H9 (cell line): Measurements from ENCODE around the gene ECE1. TPM values are rescaled to one million over a fixed set of nuclear protein-coding genes. Genes with fewer than 3 reads are reported as not detected.

Source experiments
- DNase-seq: peaks from one replicate; pipeline ENCODE4 v3.0.0-alpha.2; 2017
- H2AFZ ChIP-seq: one replicate; pipeline ENCODE4 v1.6.1; 2013; ENCODE audit warnings: mild to moderate bottlenecking, low read length, control low read depth, moderate library complexity
- H2AK5ac ChIP-seq: 2 replicates; pipeline ENCODE4 v1.6.1; 2013; ENCODE audit warnings: low read length, control low read depth, mixed read lengths; ENCODE audit not compliant: insufficient read length
- H2BK120ac ChIP-seq: one replicate; pipeline ENCODE4 v1.6.1; 2013; ENCODE audit warnings: low read depth, mild to moderate bottlenecking, low read length, control low read depth, inconsistent platforms; ENCODE audit not compliant: poor library complexity, severe bottlenecking
- H2BK12ac ChIP-seq: 2 replicates; pipeline ENCODE4 v1.6.1; 2013; ENCODE audit warnings: low read length, control low read depth, mixed read lengths, low read depth; ENCODE audit not compliant: insufficient read length
- H2BK15ac ChIP-seq: 2 replicates; pipeline ENCODE4 v1.6.1; 2013; ENCODE audit warnings: low read depth, low read length, control low read depth
- H2BK20ac ChIP-seq: one replicate; pipeline ENCODE4 v1.6.1; 2013; ENCODE audit warnings: low read depth, mild to moderate bottlenecking, low read length, control low read depth, inconsistent platforms; ENCODE audit not compliant: poor library complexity, severe bottlenecking
- H2BK5ac ChIP-seq: 2 replicates; pipeline ENCODE4 v1.6.1; 2013; ENCODE audit warnings: low read length, control low read depth, mixed read lengths; ENCODE audit not compliant: insufficient read length
- H3K14ac ChIP-seq: 2 replicates; pipeline ENCODE4 v1.6.1; 2013; ENCODE audit warnings: low read length, control low read depth; ENCODE audit not compliant: insufficient read depth
- H3K18ac ChIP-seq: 2 replicates; pipeline ENCODE4 v1.6.1; 2013; ENCODE audit warnings: low read depth, mild to moderate bottlenecking, mixed read lengths, low read length, control low read depth; ENCODE audit not compliant: insufficient read length
- H3K23ac ChIP-seq: 2 replicates; pipeline ENCODE4 v1.6.1; 2013; ENCODE audit warnings: low read length, control low read depth, mixed read lengths, low read depth; ENCODE audit not compliant: insufficient read length
- H3K23me2 ChIP-seq: 2 replicates; pipeline ENCODE4 v1.6.1; 2013; ENCODE audit warnings: low read depth, mild to moderate bottlenecking, mixed read lengths, low read length, control low read depth; ENCODE audit not compliant: insufficient read length, poor library complexity, severe bottlenecking
- H3K27ac ChIP-seq: 2 replicates; pipeline ENCODE4 v1.5.1; 2013; ENCODE audit warnings: low read length, control low read depth, mixed read lengths, low read depth; ENCODE audit not compliant: insufficient read length
- H3K27me3 ChIP-seq: 2 replicates; pipeline ENCODE4 v1.6.1; 2013; ENCODE audit warnings: low read length, control low read depth, inconsistent platforms; ENCODE audit not compliant: insufficient read depth
- H3K4ac ChIP-seq: 2 replicates; pipeline ENCODE4 v1.6.1; 2013; ENCODE audit warnings: low read depth, mild to moderate bottlenecking, control low read depth, inconsistent platforms, low read length, moderate library complexity
- H3K4me1 ChIP-seq: 2 replicates; pipeline ENCODE4 v1.6.1; 2013; ENCODE audit warnings: low read length, control low read depth, inconsistent platforms; ENCODE audit not compliant: insufficient read depth
- H3K4me2 ChIP-seq: 2 replicates; pipeline ENCODE4 v1.6.1; 2013; ENCODE audit warnings: low read length, control low read depth, mixed read lengths; ENCODE audit not compliant: insufficient read length, insufficient read depth
- H3K56ac ChIP-seq: 2 replicates; pipeline ENCODE4 v1.6.1; 2013; ENCODE audit warnings: low read depth, mild to moderate bottlenecking, mixed read lengths, low read length, control low read depth; ENCODE audit not compliant: insufficient read length
- H3K79me1 ChIP-seq: 2 replicates; pipeline ENCODE4 v1.6.1; 2013; ENCODE audit warnings: low read depth, mild to moderate bottlenecking, moderate library complexity, low read length, control low read depth, inconsistent platforms; ENCODE audit not compliant: insufficient read depth, poor library complexity, severe bottlenecking
- H3K79me2 ChIP-seq: 2 replicates; pipeline ENCODE4 v1.6.1; 2013; ENCODE audit warnings: low read length, control low read depth, inconsistent platforms; ENCODE audit not compliant: insufficient read depth
- H3K9ac ChIP-seq: 2 replicates; pipeline ENCODE4 v1.6.1; 2013; ENCODE audit warnings: low read length, control low read depth, mixed read lengths; ENCODE audit not compliant: insufficient read length; ENCODE audit errors: extremely low read depth
- H3K9me3 ChIP-seq: one replicate; pipeline ENCODE4 v1.6.1; 2013; ENCODE audit warnings: low read depth, low read length, inconsistent platforms; ENCODE audit not compliant: control insufficient read depth
- H3T11ph ChIP-seq: one replicate; pipeline ENCODE4 v1.6.1; 2013; ENCODE audit warnings: mild to moderate bottlenecking, low read length, control low read depth, inconsistent platforms
- H4K20me1 ChIP-seq: one replicate; pipeline ENCODE4 v1.6.1; 2013; ENCODE audit not compliant: control insufficient read depth, insufficient read length, insufficient read depth
- H4K5ac ChIP-seq: 2 replicates; pipeline ENCODE4 v1.6.1; 2013; ENCODE audit warnings: low read depth, mild to moderate bottlenecking, mixed read lengths, low read length, control low read depth; ENCODE audit not compliant: insufficient read length
- H4K8ac ChIP-seq: replicated peaks from 2 replicates; pipeline ENCODE4 v1.6.1; 2013; ENCODE audit warnings: low read length, control low read depth, mixed read lengths, low read depth; ENCODE audit not compliant: insufficient read length
- H4K91ac ChIP-seq: 2 replicates; pipeline ENCODE4 v1.6.1; 2013; ENCODE audit warnings: low read depth, mild to moderate bottlenecking, moderate library complexity, mixed read lengths, low read length, control low read depth; ENCODE audit not compliant: insufficient read length
- H3K27ac Mint-ChIP-seq, 3 experiments: 2 replicates in 2 of 3; 3 replicates in 1 of 3; pipeline ENCODE4 v1.8.0; 2020 to 2021; ENCODE audit warnings: mixed read lengths in 3 of 3, mild to moderate bottlenecking in 1 of 3, moderate library complexity in 1 of 3
- H3K27me3 Mint-ChIP-seq: 2 replicates; pipeline ENCODE4 v1.8.0; 2021; ENCODE audit warnings: low read depth, mild to moderate bottlenecking, moderate library complexity, mixed read lengths
- H3K36me3 Mint-ChIP-seq, 3 experiments: 2 replicates in 2 of 3; 3 replicates in 1 of 3; pipeline ENCODE4 v1.8.0; 2020 to 2021; ENCODE audit warnings: low read depth in 3 of 3, mixed read lengths in 3 of 3; ENCODE audit not compliant: insufficient read depth in 1 of 3
- H3K4me1 Mint-ChIP-seq, 2 experiments: 2 replicates each; pipeline ENCODE4 v1.8.0; 2020; ENCODE audit warnings: mixed read lengths in 2 of 2
- H3K4me3 Mint-ChIP-seq, 2 experiments: 2 replicates in 1 of 2; 3 replicates in 1 of 2; pipeline ENCODE4 v1.8.0; 2020 to 2021; ENCODE audit warnings: mild to moderate bottlenecking in 2 of 2, mixed read lengths in 2 of 2, moderate library complexity in 1 of 2
- H3K9me3 Mint-ChIP-seq, 2 experiments: 2 replicates in 1 of 2; 3 replicates in 1 of 2; pipeline ENCODE4 v1.8.0; 2020; ENCODE audit warnings: mild to moderate bottlenecking in 2 of 2, mixed read lengths in 2 of 2, moderate library complexity in 1 of 2
- CTCF ChIP-seq: fragments of 200-600 bp; sonication (generic); conservative IDR thresholded peaks from 3 replicates; pipeline ENCODE4 v1.8.0; 2021; ENCODE audit warnings: antibody characterized with exemption, mild to moderate bottlenecking
- whole genome bisulfite sequencing: extraction: QIAGEN DNeasy Blood & Tissue Kit; methylation state at CpG from one replicate; pipeline ENCODE4 v1.1.7; 2013; ENCODE audit warnings: missing lambda C conversion rate, low lambda C conversion rate, mixed read lengths; ENCODE audit not compliant: insufficient read length; ENCODE audit errors: extremely low coverage; 5-methylcytosine and 5-hydroxymethylcytosine counted together
- total RNA-seq: library from RNA; stranded (reverse); gene quantifications from 2 replicates; pipeline ENCODE4 v1.2.1, GENCODE V29; 2021

The ECE1 gene
- total RNA-seq, 1 experiment from 2014 or later = 31.1 TPM

DNA sequence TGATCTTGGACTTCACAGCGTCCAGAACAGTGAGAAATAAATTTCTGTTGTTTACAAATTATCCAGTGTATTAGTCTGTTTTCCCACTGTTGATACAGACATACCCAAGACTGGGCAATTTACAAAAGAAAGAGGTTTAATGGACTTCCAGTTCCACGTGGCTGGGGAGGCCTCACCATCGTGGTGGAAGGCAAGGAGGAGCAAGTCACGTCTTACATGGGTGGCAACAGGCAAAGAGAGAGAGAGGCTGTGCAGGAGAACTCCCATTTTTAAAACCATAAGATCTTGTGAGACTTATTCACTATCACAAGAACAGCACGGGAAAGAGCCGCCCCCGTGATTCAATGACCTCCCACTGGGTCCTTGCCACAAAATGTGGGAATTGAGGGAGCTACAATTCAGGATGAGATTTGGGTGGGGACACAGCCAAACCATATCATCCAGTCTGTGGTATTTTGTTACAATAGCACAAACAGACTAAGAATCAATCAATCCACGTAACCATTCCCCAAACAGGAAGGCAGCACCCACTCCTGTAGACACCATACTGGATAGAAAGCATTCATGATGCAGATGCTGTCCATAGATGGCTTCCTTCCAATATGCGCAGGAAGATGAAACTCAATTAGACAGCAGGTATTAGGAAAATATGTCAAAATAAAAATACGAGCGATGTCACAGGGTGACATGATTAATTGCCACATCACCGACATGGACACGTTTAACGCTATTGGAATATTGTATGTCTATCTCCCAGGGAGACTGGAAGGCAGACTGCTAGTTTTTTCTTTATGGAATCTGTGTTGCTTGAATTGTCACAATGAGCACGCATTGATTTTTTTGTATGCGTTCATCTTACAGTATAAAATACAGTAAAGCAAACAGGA lies 22.8 kb downstream of the ECE1 start:
- Histone ChIP-seq H3K4me1 (peaks cover under 1% of the 10 kb centered on the region; the same call in 1 of the 2 replicates), H2BK120ac (no peak overlapping the region), H2AFZ (no peak overlapping the region), H3K79me2 (no peaks in the 10 kb centered on the region), H2BK5ac (no peak overlapping the region), H4K20me1 (peaks cover 2% of the 10 kb centered on the region), H3K23me2 (no peaks in the 10 kb centered on the region), H3T11ph (no peak overlapping the region), H3K27ac (no peak overlapping the region), H3K56ac (no peak overlapping the region), H3K27me3 (no peaks in the 10 kb centered on the region), H4K8ac (no peak overlapping the region), H2AK5ac (no peak overlapping the region), H4K91ac (no peak overlapping the region), H4K5ac (no peak overlapping the region), H2BK15ac (no peak overlapping the region), H3K14ac (no peak overlapping the region), H2BK20ac (no peak overlapping the region), H3K18ac (no peak overlapping the region), H3K79me1 (no peaks in the 10 kb centered on the region), H2BK12ac (no peak overlapping the region), H3K4me2 (no peak overlapping the region), H3K23ac (no peak overlapping the region), H3K9me3 (no peaks in the 10 kb centered on the region), H3K4ac (no peak overlapping the region), H3K9ac (no peak overlapping the region)
- H3K27ac Mint-ChIP-seq = no peak overlapping the region
- H3K36me3 Mint-ChIP-seq = peaks cover 14 to 23% (median 18%) of the 10 kb centered on the region in 3 experiments
- H3K9me3 Mint-ChIP-seq = peaks cover 0 to 3% of the 10 kb centered on the region in 2 experiments; a peak in 1 of 5 replicates
- WGBS = no CpG with 5 or more reads among the region's 16 CpGs
- H3K4me1 Mint-ChIP-seq = peaks cover 12 to 16% of the 10 kb centered on the region in 2 experiments
- no peak for TF ChIP-seq CTCF
- no peaks in the 10 kb centered on the region for H3K27me3 Mint-ChIP-seq
- H3K4me3 Mint-ChIP-seq = no peak overlapping the region
- no peak for DNase-seq
